GM12878 (cell line): Measurements from ENCODE around the gene EMILIN2. TPM values are rescaled to one million over a fixed set of nuclear protein-coding genes. Genes with fewer than 3 reads are reported as not detected.
A peak's percentile ranks its signal among the peaks of the same experiment; 100 is the strongest.

Source experiments
- ATF3 ChIP-seq: IDR thresholded peaks from 2 replicates; pipeline ENCODE4 v1.6.1; 2011; ENCODE audit warnings: low read depth, mild to moderate bottlenecking, low read length, moderate library complexity, borderline replicate concordance; ENCODE audit errors: extremely low read depth
- CEBPB ChIP-seq, 2 experiments: fragments of 150-350 bp in 1 of 2; IDR thresholded peaks; 2 replicates each; pipeline ENCODE4 v1.6.1; 2012 to 2014; ENCODE audit warnings: low read depth in 2 of 2, low read length in 2 of 2, borderline replicate concordance in 1 of 2, inconsistent platforms in 1 of 2
- CHD1 ChIP-seq: IDR thresholded peaks from 2 replicates; pipeline ENCODE4 v1.6.1; 2012; ENCODE audit warnings: low read depth, low read length, improper control_type of control experiment
- CREM ChIP-seq: IDR thresholded peaks from 2 replicates; pipeline ENCODE4 v1.6.1; 2014; ENCODE audit warnings: antibody characterized with exemption, low read depth
- CUX1 ChIP-seq: IDR thresholded peaks from 2 replicates; pipeline ENCODE4 v1.6.1; 2012; ENCODE audit warnings: improper control_type of control experiment, low read depth, low read length; ENCODE audit not compliant: insufficient replicate concordance
- KAT2A ChIP-seq: conservative IDR thresholded peaks from 2 replicates; pipeline ENCODE4 v1.6.1; 2011; ENCODE audit warnings: low read depth, low read length; ENCODE audit not compliant: control insufficient read depth
- NFYA ChIP-seq: IDR thresholded peaks from 2 replicates; pipeline ENCODE4 v1.6.1; 2011; ENCODE audit warnings: low read depth, mild to moderate bottlenecking, low read length, improper control_type of control experiment, borderline replicate concordance
- RCOR1 ChIP-seq: conservative IDR thresholded peaks from 2 replicates; pipeline ENCODE4 v1.6.1; 2012; ENCODE audit warnings: low read depth, low read length, improper control_type of control experiment
- RUNX3 ChIP-seq: IDR thresholded peaks from 2 replicates; pipeline ENCODE4 v1.6.1; 2012; ENCODE audit warnings: low read length, inconsistent platforms
- WRNIP1 ChIP-seq: IDR thresholded peaks from 2 replicates; pipeline ENCODE4 v1.6.1; 2011; ENCODE audit warnings: low read depth, low read length, improper control_type of control experiment, borderline replicate concordance
- YBX1 ChIP-seq: fragments of 450-650 bp; IDR thresholded peaks from 2 replicates; pipeline ENCODE4 v1.6.1; 2016; ENCODE audit warnings: antibody characterized with exemption
- ZNF207 ChIP-seq: fragments of 450-650 bp; IDR thresholded peaks from 2 replicates; pipeline ENCODE4 v1.6.1; 2014; ENCODE audit warnings: antibody characterized with exemption, mild to moderate bottlenecking, borderline replicate concordance
- polyA plus RNA-seq, 11 experiments: library from polyadenylated mRNA; depleted of rRNA in 4 of 11; unstranded in 6 of 11; stranded (reverse) in 5 of 11; fragments of >200 nt; fragmentation: Nextera tagmentation in 4 of 11; fragmentation: Illumina TruSeq in 1 of 11; extraction: Ambion mirVana in 4 of 11; extraction: Trizol in 1 of 11; gene quantifications; 1 replicate in 1 of 11; 2 replicates in 10 of 11; pipeline versions ENCODE4 v1.2.1 to v1.2.3, GENCODE V29; 2011 to 2016; ENCODE audit warnings: inconsistent platforms in 2 of 11, missing spikeins in 2 of 11, low read depth in 1 of 11
- total RNA-seq, 4 experiments: library from RNA; depleted of rRNA in 3 of 4; stranded (reverse); fragments of >200 nt in 3 of 4; fragmentation: Illumina TruSeq in 1 of 4; extraction: Trizol in 1 of 4; gene quantifications; 2 replicates each; pipeline versions ENCODE4 v1.2.1 to v1.2.3, GENCODE V29; 2013 to 2021
- TF ChIP-seq, protein P1 (sequence below): fragments of 450-650 bp; IDR thresholded peaks from 2 replicates; pipeline ENCODE4 v1.6.1; 2016; ENCODE audit warnings: mild to moderate bottlenecking

The EMILIN2 gene
- total and polyA plus RNA-seq, 10 of the 15 experiments (the other 5 are each of a cell fraction or from before 2014, with no cell fraction given) = 0.58 to 18.4 (median 5.9) TPM

DNA sequence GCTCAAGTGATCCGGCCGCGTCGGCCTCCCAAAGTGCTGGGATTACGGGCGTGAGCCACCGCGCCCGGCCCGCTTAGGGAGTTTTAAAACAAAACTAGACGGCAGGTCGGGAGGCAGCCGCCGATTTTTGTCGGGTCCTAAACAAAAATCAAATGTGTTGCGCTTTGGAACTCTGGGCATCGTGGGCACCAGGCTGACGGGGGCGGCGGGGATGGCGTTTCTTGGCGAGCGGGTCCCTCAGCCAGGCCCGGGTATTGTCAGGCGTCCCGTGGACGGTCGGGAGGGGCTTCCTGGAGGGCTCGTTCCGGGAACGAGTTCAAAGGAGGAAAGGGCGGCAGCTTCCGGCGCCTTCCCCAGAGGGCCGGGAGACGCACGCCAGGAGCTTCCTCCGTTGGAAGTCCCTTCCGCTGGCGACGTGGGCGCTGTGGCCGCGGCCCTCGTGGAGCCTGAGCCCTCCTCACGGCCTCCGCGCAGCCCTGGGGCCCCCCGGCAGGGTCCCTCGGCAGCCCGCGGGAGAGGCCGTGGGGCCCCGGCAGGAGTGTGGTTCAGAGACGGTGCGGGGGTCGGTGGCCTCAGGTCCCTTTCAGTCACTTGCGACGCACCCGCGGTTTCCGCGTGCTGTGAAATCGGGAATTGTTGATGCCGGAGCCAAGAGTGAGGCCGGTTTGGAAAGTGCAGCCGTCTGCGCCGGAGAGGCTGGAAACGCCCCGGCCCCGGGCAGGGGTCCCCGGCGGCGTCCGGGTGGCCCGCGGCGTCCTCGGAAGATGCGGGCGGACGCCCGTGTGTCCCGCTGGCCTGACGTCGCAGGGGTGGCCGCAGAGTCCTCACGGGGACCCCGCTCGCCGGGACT, 59.3 kb downstream of the EMILIN2 start (continued):
- TF ChIP-seq ATF3 (no peak), CREM (no peak), RUNX3 (no peak; the same call in 1 of the 2 replicates), YBX1 (no peak), RCOR1 (no peak), CEBPB (IDR thresholded peaks at IDR 0.05; ENCODE audit: borderline replicate concordance in 1 of 2, low read depth in 2 of 2, low read length in 2 of 2) (no peak), ZNF207 (no peak), KAT2A (no peak), CHD1 (no peak), WRNIP1 (no peak), NFYA (no peak), CUX1 (no peak)
- TF ChIP-seq, protein P1, sequence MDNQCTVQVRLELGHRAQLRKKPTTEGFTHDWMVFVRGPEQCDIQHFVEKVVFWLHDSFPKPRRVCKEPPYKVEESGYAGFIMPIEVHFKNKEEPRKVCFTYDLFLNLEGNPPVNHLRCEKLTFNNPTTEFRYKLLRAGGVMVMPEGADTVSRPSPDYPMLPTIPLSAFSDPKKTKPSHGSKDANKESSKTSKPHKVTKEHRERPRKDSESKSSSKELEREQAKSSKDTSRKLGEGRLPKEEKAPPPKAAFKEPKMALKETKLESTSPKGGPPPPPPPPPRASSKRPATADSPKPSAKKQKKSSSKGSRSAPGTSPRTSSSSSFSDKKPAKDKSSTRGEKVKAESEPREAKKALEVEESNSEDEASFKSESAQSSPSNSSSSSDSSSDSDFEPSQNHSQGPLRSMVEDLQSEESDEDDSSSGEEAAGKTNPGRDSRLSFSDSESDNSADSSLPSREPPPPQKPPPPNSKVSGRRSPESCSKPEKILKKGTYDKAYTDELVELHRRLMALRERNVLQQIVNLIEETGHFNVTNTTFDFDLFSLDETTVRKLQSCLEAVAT = peak; percentile 97
- TF ChIP-seq, all 136 proteins: peak for 24
